Suprapubic skin (tissue), 4 donors: ENCODE measurements around the gene CCDC138. TPM values are rescaled to one million over a fixed set of nuclear protein-coding genes. Genes with fewer than 3 reads are reported as not detected.

Source experiments
- DNase-seq, 2 donors: peaks; one replicate each; pipeline ENCODE4 v3.0.0-alpha.2; 2019; ENCODE audit warnings: low spot score in 2 of 2
- H3K27ac ChIP-seq: fragments of 200-600 bp; sonication (generic); one replicate; pipeline ENCODE4 v1.5.1; 2019
- H3K27me3 ChIP-seq: fragments of 200-600 bp; sonication (generic); one replicate; pipeline ENCODE4 v1.5.1; 2019
- H3K36me3 ChIP-seq: fragments of 200-600 bp; sonication (generic); one replicate; pipeline ENCODE4 v1.5.1; 2019
- H3K4me1 ChIP-seq: fragments of 200-600 bp; sonication (generic); one replicate; pipeline ENCODE4 v1.5.1; 2019
- H3K4me3 ChIP-seq: fragments of 200-600 bp; sonication (generic); one replicate; pipeline ENCODE4 v1.5.1; 2019; ENCODE audit warnings: mild to moderate bottlenecking
- H3K9me3 ChIP-seq: fragments of 200-600 bp; sonication (generic); one replicate; pipeline ENCODE4 v1.5.1; 2019
- CTCF ChIP-seq, 2 donors: fragments of 200-600 bp in 1 of 2; fragments of 450-650 bp in 1 of 2; sonication (generic) in 1 of 2; IDR thresholded peaks; one replicate each; pipeline ENCODE4 v1.5.1; 2016 to 2019; ENCODE audit warnings: antibody characterized with exemption in 2 of 2, mild to moderate bottlenecking in 1 of 2, moderate library complexity in 1 of 2
- EP300 ChIP-seq: sonication (generic); formaldehyde crosslinking; IDR thresholded peaks from one replicate; pipeline ENCODE4 v1.6.1; 2017; ENCODE audit warnings: antibody characterized with exemption
- POLR2A ChIP-seq, 2 donors: fragments of 450-650 bp; IDR thresholded peaks; one replicate each; pipeline ENCODE4 v1.6.1; 2017; ENCODE audit warnings: antibody characterized with exemption in 2 of 2, mild to moderate bottlenecking in 2 of 2, moderate library complexity in 2 of 2
- POLR2AphosphoS5 ChIP-seq, 3 donors: sonication (generic); formaldehyde crosslinking; IDR thresholded peaks; one replicate each; pipeline ENCODE4 v1.6.1; 2017; ENCODE audit warnings: antibody characterized with exemption in 3 of 3
- WGBS: methylation state at CpG from one replicate; pipeline ENCODE4 v1.1.5; 2018; 5-methylcytosine and 5-hydroxymethylcytosine counted together
- total RNA-seq, 4 donors: library from RNA; depleted of rRNA; stranded (reverse); fragments of >200 nt; gene quantifications; one replicate each; pipeline ENCODE4 v1.1.0, GENCODE V29; 2016

The CCDC138 gene
- total RNA-seq, 4 donors from 2014 or later, result 1.4 to 9.3 (median 4.9) TPM

GRCh38 chr2:108884619-108885018 is 98.0 kb downstream of the CCDC138 start:
- Histone ChIP-seq H3K9me3 (peaks cover 5% of the 10 kb centered on the region), H3K4me3 (no peak overlapping the region), H3K4me1 (no peaks in the 10 kb centered on the region), H3K27me3 (no peaks in the 10 kb centered on the region), H3K27ac (no peak overlapping the region), H3K36me3 (no peaks in the 10 kb centered on the region)
- 37% methylated on average over 6 of the region's 6 CpGs for WGBS
- TF ChIP-seq POLR2A (IDR thresholded peaks at IDR 0.05) (no peak), POLR2AphosphoS5 (IDR thresholded peaks at IDR 0.05) (no peak), CTCF (IDR thresholded peaks at IDR 0.05) (no peak), EP300 (no peak)
- DNase-seq, result no peak

- Histone ChIP-seq H3K27ac (no peak overlapping the region), H3K4me1 (no peaks in the 10 kb centered on the region), H3K36me3 (no peaks in the 10 kb centered on the region), H3K9me3 (peaks cover 5% of the 10 kb centered on the region), H3K27me3 (no peaks in the 10 kb centered on the region), H3K4me3 (no peak overlapping the region)
- 92% methylated on average over 1 of the region's 1 CpG for WGBS
- DNase-seq, result no peak
- TF ChIP-seq POLR2A (IDR thresholded peaks at IDR 0.05), result no peak
- TF ChIP-seq CTCF (IDR thresholded peaks at IDR 0.05), result no peak
- no peak for TF ChIP-seq POLR2AphosphoS5 (IDR thresholded peaks at IDR 0.05)
- TF ChIP-seq EP300, result no peak
Measured at GRCh38 chr2:108889907-108890306, 103.3 kb downstream of the CCDC138 start.

- H3K4me1 ChIP-seq, result no peaks in the 10 kb centered on the region
- WGBS, result 63% methylated on average over 1 of the region's 1 CpG
- no peak overlapping the region for H3K27ac ChIP-seq
- DNase-seq, result no peak
- no peak overlapping the region for H3K4me3 ChIP-seq
- H3K36me3 ChIP-seq, result no peaks in the 10 kb centered on the region
- peaks cover 6% of the 10 kb centered on the region for H3K27me3 ChIP-seq
- no peaks in the 10 kb centered on the region for H3K9me3 ChIP-seq
- no peak for TF ChIP-seq POLR2AphosphoS5 (IDR thresholded peaks at IDR 0.05)
- TF ChIP-seq POLR2A (IDR thresholded peaks at IDR 0.05), result no peak
- no peak for TF ChIP-seq EP300
- TF ChIP-seq CTCF (IDR thresholded peaks at IDR 0.05), result no peak
Measured at GRCh38 chr2:108893277-108893676, 106.7 kb downstream of the CCDC138 start.

GRCh38 chr2:108894766-108895165 is 108.2 kb downstream of the CCDC138 start:
- H3K36me3 ChIP-seq, result no peaks in the 10 kb centered on the region
- WGBS, result 84% methylated on average over 3 of the region's 3 CpGs
- peaks cover 6% of the 10 kb centered on the region for H3K27me3 ChIP-seq
- H3K4me3 ChIP-seq, result no peak overlapping the region
- H3K27ac ChIP-seq, result no peak overlapping the region
- no peaks in the 10 kb centered on the region for H3K9me3 ChIP-seq
- no peak for TF ChIP-seq POLR2AphosphoS5 (IDR thresholded peaks at IDR 0.05)
- no peak for TF ChIP-seq EP300
- TF ChIP-seq CTCF (IDR thresholded peaks at IDR 0.05), result no peak
- no peak for TF ChIP-seq POLR2A (IDR thresholded peaks at IDR 0.05)
- no peaks in the 10 kb centered on the region for H3K4me1 ChIP-seq
- no peak for DNase-seq

- Histone ChIP-seq H3K27ac (no peak overlapping the region), H3K27me3 (peaks cover 6% of the 10 kb centered on the region), H3K36me3 (no peaks in the 10 kb centered on the region), H3K9me3 (no peaks in the 10 kb centered on the region), H3K4me3 (no peak overlapping the region), H3K4me1 (no peaks in the 10 kb centered on the region)
- DNase-seq, result no peak
- 94% methylated on average over 2 of the region's 2 CpGs for WGBS
- TF ChIP-seq POLR2A (IDR thresholded peaks at IDR 0.05), result no peak
- no peak for TF ChIP-seq EP300
- TF ChIP-seq CTCF (IDR thresholded peaks at IDR 0.05), result no peak
- no peak for TF ChIP-seq POLR2AphosphoS5 (IDR thresholded peaks at IDR 0.05)
Measured at GRCh38 chr2:108895188-108895587, 108.6 kb downstream of the CCDC138 start.
